HEK293 (cell line): ENCODE results near the gene STMP1.

Experiments used
- CTCF ChIP-seq: fragments of 450-650 bp; formaldehyde crosslinking; IDR thresholded peaks from 2 replicates; pipeline ENCODE4 v1.5.1; 2016; ENCODE audit warnings: missing biosample characterization, missing genetic modification characterization
- HOXA7 ChIP-seq: sonication (generic); formaldehyde crosslinking; IDR thresholded peaks from 2 replicates; pipeline ENCODE4 v1.8.1; 2022; ENCODE audit warnings: missing genetic modification reagents, borderline replicate concordance
- PBX3 ChIP-seq: sonication (generic); formaldehyde crosslinking; IDR thresholded peaks from 2 replicates; pipeline ENCODE4 v1.8.1; 2022; ENCODE audit warnings: mild to moderate bottlenecking, moderate library complexity, missing genetic modification reagents
- ZBTB7A ChIP-seq: fragments of 450-650 bp; formaldehyde crosslinking; IDR thresholded peaks from 2 replicates; pipeline ENCODE4 v1.5.1; 2016; ENCODE audit warnings: low read depth, missing biosample characterization, missing genetic modification characterization
- ZNF155 ChIP-seq: fragments of 450-650 bp; formaldehyde crosslinking; IDR thresholded peaks from 2 replicates; pipeline ENCODE4 v1.5.1; 2016; ENCODE audit warnings: missing biosample characterization, missing genetic modification characterization
- ZNF24 ChIP-seq: fragments of 450-650 bp; formaldehyde crosslinking; IDR thresholded peaks from 2 replicates; pipeline ENCODE4 v1.5.1; 2016; ENCODE audit warnings: missing biosample characterization, missing genetic modification characterization
- ZNF843 ChIP-seq: fragments of 450-650 bp; formaldehyde crosslinking; IDR thresholded peaks from 2 replicates; pipeline ENCODE4 v1.5.1; 2016; ENCODE audit warnings: missing biosample characterization, missing genetic modification characterization
- TF ChIP-seq, protein P1 (sequence below): fragments of 450-650 bp; IDR thresholded peaks from 2 replicates; pipeline ENCODE4 v1.5.1; 2018; ENCODE audit warnings: missing biosample characterization, missing genetic modification characterization
- TF ChIP-seq, protein P2 (sequence below): fragments of 450-650 bp; formaldehyde crosslinking; IDR thresholded peaks from 2 replicates; pipeline ENCODE4 v1.5.1; 2017; ENCODE audit warnings: missing biosample characterization, mild to moderate bottlenecking, missing genetic modification characterization, moderate library complexity
- TF ChIP-seq, protein P3 (sequence below): fragments of 450-650 bp; formaldehyde crosslinking; IDR thresholded peaks from 2 replicates; pipeline ENCODE4 v1.5.1; 2016; ENCODE audit warnings: missing biosample characterization, missing genetic modification characterization

- TF ChIP-seq PBX3 (CRISPR knock-in tag) (no peak), ZBTB7A (no peak), CTCF (no peak), ZNF843 (tag by site-specific recombination) (no peak), ZNF155 (tag by site-specific recombination) (no peak), HOXA7 (CRISPR knock-in tag) (no peak), ZNF24 (tag by site-specific recombination) (no peak)
- TF ChIP-seq, protein P1, sequence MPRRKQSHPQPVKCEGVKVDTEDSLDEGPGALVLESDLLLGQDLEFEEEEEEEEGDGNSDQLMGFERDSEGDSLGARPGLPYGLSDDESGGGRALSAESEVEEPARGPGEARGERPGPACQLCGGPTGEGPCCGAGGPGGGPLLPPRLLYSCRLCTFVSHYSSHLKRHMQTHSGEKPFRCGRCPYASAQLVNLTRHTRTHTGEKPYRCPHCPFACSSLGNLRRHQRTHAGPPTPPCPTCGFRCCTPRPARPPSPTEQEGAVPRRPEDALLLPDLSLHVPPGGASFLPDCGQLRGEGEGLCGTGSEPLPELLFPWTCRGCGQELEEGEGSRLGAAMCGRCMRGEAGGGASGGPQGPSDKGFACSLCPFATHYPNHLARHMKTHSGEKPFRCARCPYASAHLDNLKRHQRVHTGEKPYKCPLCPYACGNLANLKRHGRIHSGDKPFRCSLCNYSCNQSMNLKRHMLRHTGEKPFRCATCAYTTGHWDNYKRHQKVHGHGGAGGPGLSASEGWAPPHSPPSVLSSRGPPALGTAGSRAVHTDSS (tag by site-specific recombination) = no peak
- TF ChIP-seq, protein P2, sequence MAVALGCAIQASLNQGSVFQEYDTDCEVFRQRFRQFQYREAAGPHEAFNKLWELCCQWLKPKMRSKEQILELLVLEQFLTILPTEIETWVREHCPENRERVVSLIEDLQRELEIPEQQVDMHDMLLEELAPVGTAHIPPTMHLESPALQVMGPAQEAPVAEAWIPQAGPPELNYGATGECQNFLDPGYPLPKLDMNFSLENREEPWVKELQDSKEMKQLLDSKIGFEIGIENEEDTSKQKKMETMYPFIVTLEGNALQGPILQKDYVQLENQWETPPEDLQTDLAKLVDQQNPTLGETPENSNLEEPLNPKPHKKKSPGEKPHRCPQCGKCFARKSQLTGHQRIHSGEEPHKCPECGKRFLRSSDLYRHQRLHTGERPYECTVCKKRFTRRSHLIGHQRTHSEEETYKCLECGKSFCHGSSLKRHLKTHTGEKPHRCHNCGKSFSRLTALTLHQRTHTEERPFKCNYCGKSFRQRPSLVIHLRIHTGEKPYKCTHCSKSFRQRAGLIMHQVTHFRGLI (tag by site-specific recombination) = no peak
- TF ChIP-seq, protein P3, sequence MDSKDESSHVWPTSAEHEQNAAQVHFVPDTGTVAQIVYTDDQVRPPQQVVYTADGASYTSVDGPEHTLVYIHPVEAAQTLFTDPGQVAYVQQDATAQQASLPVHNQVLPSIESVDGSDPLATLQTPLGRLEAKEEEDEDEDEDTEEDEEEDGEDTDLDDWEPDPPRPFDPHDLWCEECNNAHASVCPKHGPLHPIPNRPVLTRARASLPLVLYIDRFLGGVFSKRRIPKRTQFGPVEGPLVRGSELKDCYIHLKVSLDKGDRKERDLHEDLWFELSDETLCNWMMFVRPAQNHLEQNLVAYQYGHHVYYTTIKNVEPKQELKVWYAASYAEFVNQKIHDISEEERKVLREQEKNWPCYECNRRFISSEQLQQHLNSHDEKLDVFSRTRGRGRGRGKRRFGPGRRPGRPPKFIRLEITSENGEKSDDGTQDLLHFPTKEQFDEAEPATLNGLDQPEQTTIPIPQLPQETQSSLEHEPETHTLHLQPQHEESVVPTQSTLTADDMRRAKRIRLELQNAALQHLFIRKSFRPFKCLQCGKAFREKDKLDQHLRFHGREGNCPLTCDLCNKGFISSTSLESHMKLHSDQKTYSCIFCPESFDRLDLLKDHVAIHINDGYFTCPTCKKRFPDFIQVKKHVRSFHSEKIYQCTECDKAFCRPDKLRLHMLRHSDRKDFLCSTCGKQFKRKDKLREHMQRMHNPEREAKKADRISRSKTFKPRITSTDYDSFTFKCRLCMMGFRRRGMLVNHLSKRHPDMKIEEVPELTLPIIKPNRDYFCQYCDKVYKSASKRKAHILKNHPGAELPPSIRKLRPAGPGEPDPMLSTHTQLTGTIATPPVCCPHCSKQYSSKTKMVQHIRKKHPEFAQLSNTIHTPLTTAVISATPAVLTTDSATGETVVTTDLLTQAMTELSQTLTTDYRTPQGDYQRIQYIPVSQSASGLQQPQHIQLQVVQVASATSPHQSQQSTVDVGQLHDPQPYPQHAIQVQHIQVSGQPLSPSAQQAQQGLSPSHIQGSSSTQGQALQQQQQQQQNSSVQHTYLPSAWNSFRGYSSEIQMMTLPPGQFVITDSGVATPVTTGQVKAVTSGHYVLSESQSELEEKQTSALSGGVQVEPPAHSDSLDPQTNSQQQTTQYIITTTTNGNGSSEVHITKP = no peak
Measured at GRCh38 chr7:135665042-135665441, 2.7 kb downstream of the STMP1 start.
